Central memory CD4-positive, alpha-beta T cell (primary cell): ENCODE results near the gene MROH7.

Source experiments
- DNase-seq: peaks from one replicate; pipeline ENCODE4 v3.0.0; 2022

Gene MROH7

GRCh38 chr1:54653036-54653435, 11.4 kb downstream of the MROH7 start:
- DNase-seq: no peak

GRCh38 chr1:54658164-54658913, 16.8 kb downstream of the MROH7 start:
- DNase-seq: no peak

DNA sequence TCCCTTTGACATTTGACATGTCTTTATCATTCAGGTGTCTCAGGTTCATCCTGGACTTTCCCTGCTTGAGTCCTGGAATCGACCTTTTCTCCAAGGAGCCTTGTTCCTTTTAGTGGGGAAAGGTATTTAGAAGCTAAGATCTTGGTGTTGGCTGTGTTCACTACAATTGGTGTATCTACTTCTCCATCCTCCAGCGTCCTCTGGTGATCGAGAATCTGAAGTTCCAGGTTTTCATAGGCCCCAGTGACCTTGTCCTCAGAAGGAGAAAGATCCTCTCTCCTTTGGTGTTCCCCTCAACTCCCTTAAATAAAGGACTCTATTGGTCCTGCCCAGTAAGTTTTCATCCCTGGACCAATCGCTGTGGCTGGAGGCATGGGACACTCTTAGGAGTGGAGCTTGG, 22.1 kb downstream of the MROH7 start:
- DNase-seq: no peak

DNA sequence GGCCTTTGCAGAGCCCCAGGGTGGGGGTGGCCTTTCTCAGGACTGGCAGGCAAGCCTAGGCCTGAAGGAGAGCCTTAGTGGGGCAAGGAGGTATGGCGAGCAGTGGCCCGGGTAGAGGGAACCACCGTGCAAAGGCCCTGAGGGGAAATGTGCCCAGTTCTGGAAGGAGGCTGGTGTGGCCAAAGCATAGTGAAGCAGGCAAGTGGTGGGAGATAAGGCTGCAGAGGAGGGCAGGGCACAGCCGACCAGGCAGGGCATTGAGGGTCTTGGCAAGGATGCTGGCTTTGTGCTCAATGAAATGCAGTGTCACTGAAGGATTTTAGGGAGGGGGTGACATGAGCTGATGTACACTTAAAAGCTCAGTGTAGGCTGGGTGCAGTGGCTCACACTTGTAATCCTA, 22.8 kb downstream of the MROH7 start:
- DNase-seq: no peak

- DNase-seq: no peak
Observed at GRCh38 chr1:54665852-54666251, 24.3 kb downstream of the MROH7 start.

GRCh38 chr1:54666333-54666732, 24.7 kb downstream of the MROH7 start:
- DNase-seq: no peak

GRCh38 chr1:54667797-54668196, 26.2 kb downstream of the MROH7 start:
- DNase-seq: no peak

DNA sequence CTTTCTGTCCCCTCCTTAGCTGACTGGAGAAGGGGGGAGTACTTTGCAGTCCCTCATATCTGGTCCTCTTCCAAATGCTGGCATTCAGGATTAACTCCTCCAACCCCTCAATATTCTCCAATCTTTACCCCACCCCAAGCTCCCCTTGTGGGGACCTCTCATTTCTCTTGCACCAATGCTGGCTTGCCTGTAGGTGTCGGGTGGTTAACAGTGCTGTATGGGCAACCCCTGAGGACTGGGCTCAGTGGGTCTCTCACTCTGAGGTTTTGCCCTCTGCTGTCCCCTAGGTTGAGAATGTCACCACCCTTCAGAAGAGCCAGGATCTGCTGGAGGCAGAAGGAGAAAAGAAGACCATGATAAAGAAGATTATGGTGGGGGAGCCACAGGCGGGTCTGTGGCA, 27.0 kb downstream of the MROH7 start:
- DNase-seq: no peak

DNA sequence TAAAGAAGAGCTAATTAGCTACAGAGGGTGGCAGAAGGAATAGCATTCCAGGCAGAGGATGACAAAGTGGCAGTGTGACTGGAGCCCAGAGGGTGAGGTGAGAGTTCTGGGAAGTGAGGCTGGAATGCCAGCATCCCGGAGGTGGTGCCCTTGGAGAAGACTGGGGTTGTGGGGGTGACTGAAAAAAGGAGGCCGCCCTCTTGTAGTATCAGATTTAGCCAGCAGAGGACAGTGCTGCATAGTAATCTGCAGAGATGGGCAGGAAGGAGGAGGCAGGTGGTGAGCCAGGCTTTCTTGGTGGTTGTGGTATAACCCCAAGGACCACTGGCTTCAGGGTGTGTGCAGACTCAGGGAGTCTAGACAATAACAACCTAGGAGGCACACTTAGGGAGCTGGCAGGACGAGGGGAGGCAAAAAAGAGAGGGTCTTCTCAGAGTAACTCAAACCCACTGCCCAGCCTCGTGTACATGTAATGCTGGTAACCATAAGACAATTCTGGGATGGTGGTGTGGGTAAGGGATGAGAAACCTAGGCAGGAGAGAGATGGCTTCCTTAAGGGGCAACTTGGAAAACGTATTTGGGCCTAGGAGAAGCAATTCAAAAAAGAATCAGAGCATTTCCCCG, 30.5 kb downstream of the MROH7 start:
- DNase-seq: peak; percentile 50

- no peak for DNase-seq
Observed at GRCh38 chr1:54678776-54679643, 37.4 kb downstream of the MROH7 start.

- DNase-seq: no peak
Observed at GRCh38 chr1:54679706-54680105, 38.1 kb downstream of the MROH7 start.

GRCh38 chr1:54680387-54680786, 38.8 kb downstream of the MROH7 start:
- DNase-seq: no peak

DNA sequence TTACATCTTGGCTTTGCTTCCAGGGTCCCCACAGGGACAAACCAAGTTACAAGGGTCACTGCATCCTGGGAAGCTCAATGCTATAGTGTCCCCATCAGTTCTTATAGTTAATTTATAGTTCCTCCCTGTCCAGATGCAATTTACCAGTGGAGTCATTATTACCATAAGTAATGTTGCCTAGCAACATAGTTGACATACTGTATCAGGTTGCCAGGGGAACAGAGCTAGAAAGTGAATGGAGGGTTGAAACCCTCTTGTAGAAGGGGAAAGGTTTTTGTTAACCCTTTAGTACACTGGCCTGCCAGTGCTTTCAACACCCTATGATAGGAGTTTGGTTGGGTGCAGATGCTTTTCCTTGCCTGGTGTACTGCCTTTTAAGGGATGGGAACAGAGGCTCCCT, 39.8 kb downstream of the MROH7 start:
- no peak for DNase-seq

GRCh38 chr1:54683453-54683852, 41.9 kb downstream of the MROH7 start:
- no peak for DNase-seq

GRCh38 chr1:54685335-54685905, 43.8 kb downstream of the MROH7 start:
- DNase-seq: no peak

GRCh38 chr1:54686155-54686554, 44.6 kb downstream of the MROH7 start:
- DNase-seq: no peak

DNA sequence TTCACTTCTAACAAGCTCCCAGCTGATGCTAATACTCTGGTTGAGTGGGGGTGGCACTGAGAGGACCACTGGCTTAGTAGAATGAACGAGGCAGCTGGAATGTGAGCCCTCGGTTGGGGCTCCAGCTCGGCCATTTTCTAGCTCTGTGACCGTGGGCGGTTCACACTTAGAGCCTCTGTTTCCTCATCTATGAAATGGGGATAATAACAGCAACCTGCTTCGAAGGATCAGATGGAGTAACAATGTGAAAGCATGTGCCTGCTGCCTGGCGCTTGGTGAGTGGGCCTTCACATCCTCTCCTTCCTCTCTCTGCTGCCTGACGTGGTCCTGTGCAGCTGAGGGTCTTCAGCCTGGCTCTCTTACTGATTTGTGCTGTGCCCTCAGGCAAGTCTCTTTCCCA, 53.2 kb downstream of the MROH7 start:
- DNase-seq: no peak

- no peak for DNase-seq
Observed at GRCh38 chr1:54695221-54695620, 53.6 kb downstream of the MROH7 start.

- DNase-seq: no peak
Observed at GRCh38 chr1:54695764-54696163, 54.2 kb downstream of the MROH7 start.

- no peak for DNase-seq
Observed at GRCh38 chr1:54696262-54696661, 54.7 kb downstream of the MROH7 start.

DNA sequence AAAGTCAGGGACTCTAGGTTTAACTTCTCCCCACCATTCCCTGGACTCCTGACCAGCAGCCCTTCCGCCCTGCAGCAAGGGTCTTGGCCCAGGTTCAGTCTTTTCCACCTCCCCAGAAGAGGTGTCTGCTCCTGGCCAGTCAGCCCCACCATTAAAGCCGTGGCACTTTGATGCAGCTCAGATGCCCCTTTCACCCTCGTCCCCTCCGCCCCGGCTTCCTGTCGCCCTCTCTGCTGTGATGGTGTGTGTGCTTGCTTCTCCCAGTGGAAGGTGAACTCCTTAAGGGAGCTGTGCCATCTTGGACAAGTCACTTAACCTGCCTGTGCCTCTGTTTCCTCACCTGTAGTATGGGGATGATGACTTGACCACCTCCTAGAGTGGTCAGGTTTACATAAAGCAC, 56.3 kb downstream of the MROH7 start:
- no peak for DNase-seq

GRCh38 chr1:54698346-54698745, 56.8 kb downstream of the MROH7 start:
- no peak for DNase-seq

GRCh38 chr1:54699936-54700525, 58.4 kb downstream of the MROH7 start:
- no peak for DNase-seq
